ENCODE measurements around the gene KAT6B. TPM values are rescaled to one million over a fixed set of nuclear protein-coding genes. Genes with fewer than 3 reads are reported as not detected.
"Not testable (repeated sequence)": the region's sequence is repeated elsewhere in the genome, so short reads cannot be mapped to it uniquely, and the experiment has no call there.

KAT6B gene
- total and polyA plus RNA-seq, 2 experiments from 2014 or later, result 32.0 to 43.9 TPM

DNA sequence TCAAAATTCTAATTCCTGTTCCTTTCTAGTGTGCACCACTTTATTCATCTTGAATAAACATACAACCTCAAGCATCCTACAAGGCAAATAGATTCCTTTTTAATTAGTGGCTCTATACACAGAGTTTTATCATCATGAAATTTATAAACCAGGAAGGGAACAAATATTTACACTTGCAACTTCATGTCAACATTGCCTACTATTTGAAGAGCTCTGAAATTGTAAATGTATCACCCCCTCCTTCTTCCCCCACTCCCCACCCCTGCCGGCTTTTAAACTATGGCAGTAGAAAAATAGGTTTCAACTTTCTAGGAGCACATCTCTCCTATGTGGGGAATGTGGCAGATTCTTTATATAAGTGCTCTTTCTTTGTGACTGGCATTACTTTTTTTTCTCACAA, 49.6 kb downstream of the KAT6B start:
- Histone ChIP-seq H3K4me3 (no peak overlapping the region), H3K27me3 (no peaks in the 10 kb centered on the region), H3K9me3 (ENCODE audit: low read depth) (no peaks in the 10 kb centered on the region), H3K4me1 (ENCODE audit: low read depth) (no peaks in the 10 kb centered on the region), H3K36me3 (no peaks in the 10 kb centered on the region), H3K27ac (no peak overlapping the region)
- no peak for DNase-seq (ENCODE audit: low read depth in 1 of 2, low spot score in 1 of 2)
- TF ChIP-seq, protein P1, sequence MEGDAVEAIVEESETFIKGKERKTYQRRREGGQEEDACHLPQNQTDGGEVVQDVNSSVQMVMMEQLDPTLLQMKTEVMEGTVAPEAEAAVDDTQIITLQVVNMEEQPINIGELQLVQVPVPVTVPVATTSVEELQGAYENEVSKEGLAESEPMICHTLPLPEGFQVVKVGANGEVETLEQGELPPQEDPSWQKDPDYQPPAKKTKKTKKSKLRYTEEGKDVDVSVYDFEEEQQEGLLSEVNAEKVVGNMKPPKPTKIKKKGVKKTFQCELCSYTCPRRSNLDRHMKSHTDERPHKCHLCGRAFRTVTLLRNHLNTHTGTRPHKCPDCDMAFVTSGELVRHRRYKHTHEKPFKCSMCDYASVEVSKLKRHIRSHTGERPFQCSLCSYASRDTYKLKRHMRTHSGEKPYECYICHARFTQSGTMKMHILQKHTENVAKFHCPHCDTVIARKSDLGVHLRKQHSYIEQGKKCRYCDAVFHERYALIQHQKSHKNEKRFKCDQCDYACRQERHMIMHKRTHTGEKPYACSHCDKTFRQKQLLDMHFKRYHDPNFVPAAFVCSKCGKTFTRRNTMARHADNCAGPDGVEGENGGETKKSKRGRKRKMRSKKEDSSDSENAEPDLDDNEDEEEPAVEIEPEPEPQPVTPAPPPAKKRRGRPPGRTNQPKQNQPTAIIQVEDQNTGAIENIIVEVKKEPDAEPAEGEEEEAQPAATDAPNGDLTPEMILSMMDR (IDR thresholded peaks at IDR 0.05; ENCODE audit: low read depth, low read length), result no peak

DNA sequence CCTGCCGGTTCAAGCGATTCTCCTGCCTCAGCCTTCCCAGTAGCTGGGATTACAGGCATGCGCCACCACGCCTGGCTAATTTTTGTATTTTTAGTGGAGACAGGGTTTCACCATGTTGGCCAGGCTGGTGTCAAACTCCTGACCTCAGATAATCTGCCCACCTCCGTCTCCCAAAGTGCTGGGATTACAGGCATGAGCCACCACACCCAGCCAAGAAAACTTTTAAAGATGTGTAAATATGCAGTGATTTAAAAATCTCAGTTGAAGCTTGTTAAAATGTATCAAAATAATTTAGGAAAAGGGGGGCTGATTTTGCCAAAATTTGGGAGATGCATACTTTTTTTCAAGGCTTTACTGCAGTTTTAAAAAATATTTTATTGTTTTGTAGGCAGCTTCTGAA, 50.7 kb downstream of the KAT6B start:
- not testable (repeated sequence) for H3K27ac ChIP-seq; H3K9me3 ChIP-seq (ENCODE audit: low read depth); H3K27me3 ChIP-seq; DNase-seq (ENCODE audit: low read depth in 1 of 2, low spot score in 1 of 2); H3K36me3 ChIP-seq; H3K4me3 ChIP-seq; H3K4me1 ChIP-seq (ENCODE audit: low read depth)

DNA sequence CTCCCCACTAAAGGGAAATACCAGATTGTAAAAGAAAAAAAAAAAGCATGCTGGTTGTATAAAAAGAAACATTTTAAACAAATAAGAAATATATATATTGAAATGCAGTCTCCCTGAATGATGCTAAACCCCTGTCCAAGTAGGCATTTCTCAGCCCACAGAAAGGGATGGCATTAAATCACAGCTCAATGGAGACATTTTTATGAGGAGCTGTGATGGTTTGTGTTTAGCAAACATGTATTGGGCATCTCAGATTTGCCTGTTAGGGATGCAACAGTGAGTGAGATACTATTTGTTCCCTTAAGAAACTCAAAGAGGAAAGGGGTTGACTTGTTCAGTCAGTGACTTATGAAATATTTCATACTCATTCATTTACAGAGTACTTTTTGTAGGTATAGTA, 51.5 kb downstream of the KAT6B start:
- Histone ChIP-seq H3K9me3 (ENCODE audit: low read depth) (no peaks in the 10 kb centered on the region), H3K4me3 (no peak overlapping the region), H3K27ac (no peak overlapping the region), H3K4me1 (ENCODE audit: low read depth) (no peaks in the 10 kb centered on the region), H3K27me3 (no peaks in the 10 kb centered on the region), H3K36me3 (no peaks in the 10 kb centered on the region)
- DNase-seq (ENCODE audit: low read depth in 1 of 2, low spot score in 1 of 2), result no peak
- TF ChIP-seq, protein P1 (IDR thresholded peaks at IDR 0.05; ENCODE audit: low read depth, low read length), result no peak

DNA sequence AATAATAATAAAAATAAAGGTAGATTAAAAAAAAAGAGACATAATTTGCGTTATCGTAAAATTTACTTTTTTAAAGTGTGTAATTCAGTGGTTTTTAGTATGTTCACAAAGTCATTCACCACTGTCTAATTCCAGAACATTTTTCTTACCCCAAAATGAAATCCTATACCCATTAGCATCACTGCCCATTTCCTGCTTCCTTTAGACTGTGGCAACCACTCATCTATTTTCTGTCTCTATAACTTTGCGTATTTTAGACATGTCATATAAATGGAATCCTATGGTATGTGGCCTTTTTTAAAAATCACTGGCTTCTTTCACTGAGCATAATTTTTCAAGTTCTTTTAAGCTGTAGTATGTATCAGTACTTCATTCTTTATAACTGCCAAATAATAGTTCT, 53.6 kb downstream of the KAT6B start:
- Histone ChIP-seq H3K4me3 (no peak overlapping the region), H3K4me1 (ENCODE audit: low read depth) (no peaks in the 10 kb centered on the region), H3K27me3 (no peaks in the 10 kb centered on the region), H3K27ac (no peak overlapping the region), H3K9me3 (ENCODE audit: low read depth) (no peaks in the 10 kb centered on the region), H3K36me3 (no peaks in the 10 kb centered on the region)
- DNase-seq (ENCODE audit: low read depth in 1 of 2, low spot score in 1 of 2), result no peak
- TF ChIP-seq, protein P1 (IDR thresholded peaks at IDR 0.05; ENCODE audit: low read depth, low read length), result no peak

DNA sequence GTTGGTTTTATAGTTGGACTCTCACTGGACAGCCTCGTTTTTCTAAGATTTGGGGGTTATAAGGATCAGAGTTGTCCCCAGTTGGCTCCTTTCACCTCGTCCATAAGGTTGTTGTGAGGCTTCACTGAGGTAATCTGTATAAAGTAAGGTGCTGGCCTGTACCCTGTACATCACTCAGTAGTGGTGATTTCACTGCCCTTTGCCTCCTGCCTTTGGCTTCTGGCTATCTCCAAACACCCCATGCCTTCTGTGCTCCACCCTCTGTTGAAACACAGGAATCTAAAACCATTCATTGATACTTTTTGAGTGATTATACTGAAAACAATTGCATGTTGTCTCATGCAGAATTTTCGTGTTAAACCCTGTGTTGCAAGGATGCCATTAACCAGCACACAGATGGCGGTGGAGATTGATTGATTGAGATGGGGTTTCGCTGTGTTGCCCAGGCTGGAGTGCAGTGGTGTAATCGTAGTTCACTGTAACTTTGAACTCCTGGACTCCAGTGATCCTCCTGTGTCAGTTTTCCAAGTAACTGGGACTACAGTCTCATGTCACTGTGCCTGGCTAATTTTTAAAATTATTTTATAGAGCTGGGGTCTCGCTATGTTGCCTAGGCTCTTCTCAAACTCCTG, 55.0 kb downstream of the KAT6B start:
- DNase-seq (ENCODE audit: low read depth in 1 of 2, low spot score in 1 of 2), result no peak
- H3K36me3 ChIP-seq, result no peaks in the 10 kb centered on the region
- H3K4me1 ChIP-seq (ENCODE audit: low read depth), result no peaks in the 10 kb centered on the region
- TF ChIP-seq, protein P1 (IDR thresholded peaks at IDR 0.05; ENCODE audit: low read depth, low read length), result no peak
- H3K9me3 ChIP-seq (ENCODE audit: low read depth), result no peaks in the 10 kb centered on the region
- no peaks in the 10 kb centered on the region for H3K27me3 ChIP-seq
- no peak overlapping the region for H3K27ac ChIP-seq
- H3K4me3 ChIP-seq, result no peak overlapping the region

DNA sequence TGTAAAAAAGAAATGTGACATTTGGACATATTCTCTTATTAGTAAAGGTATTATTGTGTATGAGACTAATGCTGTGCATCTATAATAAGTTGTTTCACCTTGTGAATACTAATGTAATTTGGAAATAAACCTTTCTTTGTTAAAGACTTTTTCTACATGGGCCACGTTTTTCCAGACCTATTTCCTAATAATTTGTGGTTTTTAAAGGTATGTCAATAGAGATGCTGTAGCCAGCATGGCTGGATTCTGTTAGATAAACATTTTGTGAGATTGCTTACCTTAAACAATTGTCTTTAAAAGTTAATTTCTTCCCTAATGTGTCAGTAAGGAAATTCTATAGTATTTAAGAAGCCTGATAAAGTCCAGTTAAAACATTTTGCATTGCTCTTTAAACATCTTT, 56.0 kb downstream of the KAT6B start:
- Histone ChIP-seq H3K36me3 (no peaks in the 10 kb centered on the region), H3K27me3 (no peaks in the 10 kb centered on the region), H3K9me3 (ENCODE audit: low read depth) (no peaks in the 10 kb centered on the region), H3K27ac (no peak overlapping the region), H3K4me1 (ENCODE audit: low read depth) (no peaks in the 10 kb centered on the region), H3K4me3 (no peak overlapping the region)
- TF ChIP-seq, protein P1 (IDR thresholded peaks at IDR 0.05; ENCODE audit: low read depth, low read length), result no peak
- DNase-seq (ENCODE audit: low read depth in 1 of 2, low spot score in 1 of 2), result peak in 1 of 2 donors; percentile 37
